GDM1 (cell line): ENCODE results near the gene ANTKMT.
"Not testable (repeated sequence)": the region's sequence is repeated elsewhere in the genome, so short reads cannot be mapped to it uniquely, and the experiment has no call there.

Experiments
- DNase-seq: peaks from one replicate; lab custom pipeline; 2025; lab: John Stamatoyannopoulos, UW

The ANTKMT gene

DNA sequence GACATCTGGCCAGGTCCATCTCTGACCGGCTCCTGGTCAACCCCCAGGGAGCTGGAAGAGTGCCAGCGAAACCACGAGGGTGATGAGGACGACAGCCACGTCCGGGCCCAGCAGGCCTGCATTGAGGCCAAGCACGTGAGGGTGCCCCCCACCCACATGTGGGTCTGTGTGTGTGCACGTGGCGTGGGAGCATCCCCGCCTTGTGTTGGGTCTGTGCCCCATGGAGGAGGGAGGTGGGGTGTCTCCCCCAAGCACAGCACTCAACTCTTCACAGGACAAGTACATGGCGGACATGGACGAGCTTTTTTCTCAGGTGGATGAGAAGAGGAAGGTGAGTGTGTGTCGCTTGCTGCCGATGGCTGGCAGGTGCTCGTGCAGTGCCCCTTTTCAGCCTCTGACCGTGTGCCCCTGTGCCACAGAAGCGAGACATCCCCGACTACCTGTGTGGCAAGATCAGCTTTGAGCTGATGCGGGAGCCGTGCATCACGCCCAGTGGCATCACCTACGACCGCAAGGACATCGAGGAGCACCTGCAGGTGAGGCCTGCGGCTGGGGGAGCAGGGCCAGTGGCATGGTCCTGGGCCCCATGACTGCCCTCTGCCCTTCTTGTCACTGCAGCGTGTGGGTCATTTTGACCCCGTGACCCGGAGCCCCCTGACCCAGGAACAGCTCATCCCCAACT, 39.1 kb upstream of the ANTKMT start:
- DNase-seq = no peak

GRCh38 chr16:682493-683395, 38.2 kb upstream of the ANTKMT start:
- DNase-seq = no peak

GRCh38 chr16:683396-684070, 37.4 kb upstream of the ANTKMT start:
- DNase-seq = no peak

DNA sequence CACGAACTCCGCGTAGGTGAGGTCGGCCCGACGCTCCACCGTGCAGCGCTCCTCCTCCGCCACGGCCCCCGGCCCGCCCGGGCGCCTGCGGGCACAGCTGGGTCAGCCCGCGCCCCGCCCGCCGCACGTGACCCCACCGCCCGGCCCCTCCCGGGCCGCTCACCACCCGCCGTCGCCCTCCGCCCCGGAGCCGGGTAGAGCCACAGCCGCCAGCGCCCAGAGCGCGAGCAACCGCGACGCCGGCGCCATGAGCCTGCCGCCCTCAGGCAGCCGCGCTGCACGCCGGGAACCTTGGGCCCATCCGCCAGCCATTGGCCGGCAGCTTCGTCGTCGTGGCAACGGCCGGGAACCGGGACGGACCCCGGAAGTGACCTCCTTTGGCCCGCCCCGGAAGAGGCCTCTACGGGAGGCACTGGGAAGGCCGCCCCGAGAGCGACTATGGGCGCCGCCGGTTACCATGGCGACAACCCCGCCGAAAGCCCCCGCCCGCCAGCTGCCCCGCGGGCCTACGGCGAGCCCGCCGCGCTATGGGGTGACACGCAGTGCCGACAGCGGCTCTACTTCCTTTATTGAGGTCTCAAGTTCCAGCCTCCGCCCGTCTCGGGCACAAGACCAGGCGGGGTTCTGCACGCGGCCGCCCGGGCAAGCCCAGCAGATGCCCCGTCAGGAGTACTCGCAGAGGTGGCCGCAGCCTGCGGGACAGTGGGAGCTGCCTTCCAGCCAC, 36.7 kb upstream of the ANTKMT start, which contains the start of gene JMJD8:
Gene JMJD8 (minus strand): TSS at position 264 of the 724 bp plus-strand sequence. CDS start 15 bp downstream, at position 249.
- peak; percentile 87 for DNase-seq

GRCh38 chr16:684961-685696, 35.8 kb upstream of the ANTKMT start:
- no peak for DNase-seq

- no peak for DNase-seq
These were observed 35.0 kb upstream of the ANTKMT start for GRCh38 chr16:685967-686366.

- DNase-seq = no peak
These were observed 34.3 kb upstream of the ANTKMT start for GRCh38 chr16:686459-687260.

DNA sequence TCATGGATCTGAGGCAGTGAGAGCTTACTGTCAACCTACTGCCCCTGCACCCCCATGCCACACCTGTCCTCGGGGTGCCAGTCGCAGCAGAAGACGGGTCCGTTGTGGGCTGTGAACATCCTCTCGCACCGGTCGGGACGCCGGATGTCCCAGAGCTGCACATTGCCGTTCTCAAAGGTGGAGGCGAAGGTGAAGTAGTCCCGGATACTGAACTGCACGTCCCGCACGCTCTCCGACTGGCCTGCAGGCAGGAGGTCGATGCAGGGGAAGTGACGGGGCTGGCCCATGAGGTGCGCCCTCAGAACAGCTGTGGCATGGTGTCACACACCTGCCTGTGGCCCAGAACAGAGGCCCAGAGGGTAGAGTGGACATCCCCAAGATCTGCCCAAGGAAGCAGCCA, 33.4 kb upstream of the ANTKMT start:
- DNase-seq = no peak

GRCh38 chr16:689175-689897, 31.6 kb upstream of the ANTKMT start:
- no peak for DNase-seq

- DNase-seq = not testable (repeated sequence)
These were observed 29.7 kb upstream of the ANTKMT start for GRCh38 chr16:691242-691641.

DNA sequence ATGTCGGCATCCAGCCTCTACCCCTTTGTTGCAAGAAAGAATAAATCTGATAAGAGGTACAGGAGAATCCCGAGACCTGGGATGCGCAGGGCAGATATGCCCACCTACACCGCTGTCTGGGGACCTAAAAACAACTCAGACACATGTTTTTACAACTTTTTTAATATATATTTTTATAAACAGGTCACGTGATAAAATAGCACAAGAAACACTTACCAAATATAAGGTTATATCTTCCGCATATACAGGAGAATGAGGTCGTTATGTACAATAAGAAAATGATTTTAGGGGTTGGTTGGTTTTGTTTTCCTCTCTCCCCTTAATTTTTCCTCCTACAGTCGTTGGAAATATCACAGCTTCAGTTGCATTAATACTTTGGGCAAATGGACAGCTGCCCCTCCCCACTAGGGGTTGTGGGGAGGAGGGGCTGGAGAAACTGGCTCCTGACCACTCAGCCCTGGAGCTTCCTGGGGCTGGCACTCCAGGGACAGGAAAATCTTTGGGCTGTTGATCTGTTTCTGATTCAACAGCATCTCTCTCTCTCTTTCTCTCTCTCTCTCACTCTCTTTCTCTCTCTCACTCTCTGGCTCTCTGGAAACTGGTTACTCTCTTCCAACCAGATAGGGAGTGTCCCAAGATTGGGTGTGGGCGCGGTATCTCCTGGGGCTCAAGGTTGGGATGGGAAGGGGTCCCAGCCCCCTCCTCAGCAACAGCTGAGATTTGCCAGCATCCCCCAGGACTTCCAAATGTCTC, 28.4 kb upstream of the ANTKMT start:
- DNase-seq = no peak

DNA sequence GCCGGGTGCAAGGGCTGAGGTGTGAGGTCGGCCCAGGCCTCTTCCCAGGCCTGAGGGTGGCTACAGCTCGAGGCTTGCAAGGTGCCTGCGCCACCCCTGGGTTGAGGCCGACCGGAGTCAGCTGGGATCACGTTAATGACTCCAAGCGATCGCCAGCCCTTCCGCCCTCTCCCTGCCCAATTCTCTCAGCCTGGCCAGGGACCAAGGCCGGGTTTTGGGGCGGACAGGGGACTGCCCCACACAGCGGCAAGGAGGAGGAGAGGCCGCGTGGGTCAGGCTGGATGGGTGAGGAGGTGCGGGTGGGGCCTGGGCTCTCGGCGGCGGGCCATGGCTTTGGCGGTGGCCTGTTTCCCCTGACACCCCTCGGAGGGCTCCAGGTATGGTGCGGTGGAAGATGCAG, 27.6 kb upstream of the ANTKMT start:
- DNase-seq = no peak

DNA sequence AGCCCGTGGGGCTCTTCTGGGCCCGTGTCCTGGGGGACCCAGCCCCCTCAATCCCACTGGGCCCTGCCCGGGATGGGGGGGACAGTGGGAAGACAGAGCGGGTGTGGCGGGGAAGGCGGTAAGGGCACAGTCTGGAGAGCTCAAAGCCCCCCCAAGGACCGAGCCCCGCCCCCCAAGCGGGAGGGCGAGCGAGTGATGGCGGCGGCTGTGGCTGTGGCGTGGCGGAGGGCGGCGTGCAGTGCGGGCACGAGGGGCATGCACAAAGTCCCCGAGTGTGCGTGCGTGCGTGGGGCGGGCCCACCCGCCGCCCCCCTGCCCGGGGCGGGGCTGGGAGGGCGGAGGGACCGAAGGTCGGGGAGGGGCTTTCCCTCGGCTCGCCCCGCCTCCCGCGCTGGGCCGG, 27.2 kb upstream of the ANTKMT start:
- DNase-seq = no peak

- DNase-seq = no peak
These were observed 26.6 kb upstream of the ANTKMT start for GRCh38 chr16:694187-694862.

DNA sequence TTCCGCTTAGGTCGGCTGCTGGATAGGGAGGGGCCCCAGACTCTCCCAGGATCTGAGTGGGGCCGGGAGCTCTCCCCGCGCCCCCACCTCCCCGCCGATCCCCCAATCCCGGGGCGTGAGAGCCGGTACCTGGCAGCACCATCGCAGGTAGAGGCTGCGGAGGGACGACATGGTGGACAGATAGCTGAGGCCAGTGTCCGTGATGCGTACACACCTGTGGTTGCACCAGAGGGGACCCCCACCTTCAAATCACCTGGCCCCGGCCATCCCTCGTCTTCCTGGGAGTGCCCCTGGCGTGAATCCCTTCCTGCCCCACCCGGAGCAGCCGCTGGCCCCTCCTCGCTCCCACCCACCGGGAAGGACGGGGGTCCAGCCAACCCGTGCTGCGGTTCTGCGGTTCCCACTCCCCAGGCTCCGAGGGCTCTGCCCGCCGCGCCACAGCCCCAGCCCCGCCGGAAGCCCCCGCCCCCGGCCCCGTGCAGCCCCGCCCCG, 26.0 kb upstream of the ANTKMT start:
- DNase-seq = no peak

- no peak for DNase-seq
These were observed 25.4 kb upstream of the ANTKMT start for GRCh38 chr16:695355-696089.

DNA sequence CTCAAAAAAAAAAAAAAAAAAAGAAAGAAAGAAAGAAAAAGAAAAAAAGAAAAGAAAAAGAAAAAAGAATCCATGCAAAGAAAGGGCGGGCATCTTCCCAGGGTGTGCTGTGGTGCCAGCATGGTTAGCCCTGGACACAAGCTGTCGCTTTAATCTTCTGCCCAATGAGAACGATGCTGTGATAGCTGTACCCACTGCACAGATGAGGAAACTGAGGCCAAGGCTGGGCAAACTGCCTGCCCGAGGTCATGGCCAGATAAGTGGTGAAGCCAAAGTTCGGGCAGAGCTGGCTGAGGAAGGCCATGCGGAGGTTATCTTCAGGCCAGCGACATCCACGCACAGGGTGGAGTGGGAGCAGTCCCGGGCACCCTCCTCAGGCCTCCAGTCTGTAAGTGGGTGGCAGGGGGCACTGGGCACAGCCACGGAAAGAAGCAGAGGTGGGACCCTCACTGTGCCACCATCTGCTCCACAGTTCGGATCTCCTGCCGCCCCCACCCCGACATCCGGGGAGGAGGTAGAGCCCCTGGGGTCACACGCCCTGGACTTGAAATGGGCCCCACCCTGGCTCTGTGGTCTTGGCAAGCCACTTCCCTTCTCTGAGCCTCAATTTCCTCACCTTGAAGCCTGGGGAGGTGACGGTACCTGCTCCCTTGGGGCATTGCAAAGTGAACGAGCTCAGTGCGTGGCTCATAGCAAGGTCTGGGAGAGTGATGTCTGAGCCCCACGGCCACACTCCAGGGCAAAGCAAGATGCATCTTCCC, 21.9 kb upstream of the ANTKMT start:
- no peak for DNase-seq
